Inflammatory macrophage (primary cell): Measurements from ENCODE around the gene GPR155.
"Not testable (repeated sequence)": the region's sequence is repeated elsewhere in the genome, so short reads cannot be mapped to it uniquely, and the experiment has no call there.

ENCODE experiments used
- DNase-seq, 2 donors: peaks; one replicate each; pipeline ENCODE4 v3.0.0-alpha.2; 2020 to 2022

The GPR155 gene

GRCh38 chr2:174439323-174439722 is 47.5 kb downstream of the GPR155 start:
- no peak for DNase-seq

GRCh38 chr2:174438146-174438886 is 48.5 kb downstream of the GPR155 start:
- DNase-seq = peak; percentile 7 to 20

- DNase-seq = no peak
Measured at GRCh38 chr2:174436351-174436750, 50.5 kb downstream of the GPR155 start.

- DNase-seq = no peak
Measured at GRCh38 chr2:174431902-174432301, 54.9 kb downstream of the GPR155 start.

DNA sequence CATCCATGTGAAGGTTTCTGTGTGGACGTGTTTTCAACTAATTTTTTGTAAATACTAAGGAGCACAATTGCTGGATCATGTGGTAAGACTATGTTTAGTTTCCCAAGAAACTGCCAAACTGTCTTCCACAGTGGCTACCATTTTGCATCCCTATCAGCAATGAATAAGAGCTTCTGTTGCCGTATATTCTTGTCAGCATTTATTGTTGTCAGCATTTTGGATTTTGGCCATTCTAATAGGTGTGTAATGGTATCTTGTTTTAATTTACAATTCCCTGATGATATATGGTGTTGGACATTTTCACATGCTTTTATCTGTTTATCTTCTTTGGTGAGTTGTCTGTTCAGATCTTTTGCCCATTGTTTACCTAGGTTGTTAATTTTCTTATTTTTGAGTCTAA is 56.8 kb downstream of the GPR155 start:
- no peak for DNase-seq

GRCh38 chr2:174428214-174428613 is 58.6 kb downstream of the GPR155 start:
- no peak for DNase-seq

- no peak for DNase-seq
Measured at GRCh38 chr2:174412256-174412655, 74.6 kb downstream of the GPR155 start.

DNA sequence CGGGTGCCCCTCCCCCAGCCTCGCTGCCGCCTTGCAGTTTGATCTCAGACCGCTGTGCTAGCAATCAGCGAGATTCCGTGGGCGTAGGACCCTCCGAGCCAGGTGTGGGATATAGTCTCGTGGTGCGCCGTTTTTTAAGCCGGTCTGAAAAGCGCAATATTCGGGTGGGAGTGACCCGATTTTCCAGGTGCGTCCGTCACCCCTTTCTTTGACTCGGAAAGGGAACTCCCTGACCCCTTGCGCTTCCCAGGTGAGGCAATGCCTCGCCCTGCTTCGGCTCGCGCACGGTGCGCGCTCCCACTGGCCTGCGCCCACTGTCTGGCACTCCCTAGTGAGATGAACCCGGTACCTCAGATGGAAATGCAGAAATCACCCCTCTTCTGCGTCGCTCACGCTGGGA is 76.8 kb downstream of the GPR155 start:
- not testable (repeated sequence) for DNase-seq

DNA sequence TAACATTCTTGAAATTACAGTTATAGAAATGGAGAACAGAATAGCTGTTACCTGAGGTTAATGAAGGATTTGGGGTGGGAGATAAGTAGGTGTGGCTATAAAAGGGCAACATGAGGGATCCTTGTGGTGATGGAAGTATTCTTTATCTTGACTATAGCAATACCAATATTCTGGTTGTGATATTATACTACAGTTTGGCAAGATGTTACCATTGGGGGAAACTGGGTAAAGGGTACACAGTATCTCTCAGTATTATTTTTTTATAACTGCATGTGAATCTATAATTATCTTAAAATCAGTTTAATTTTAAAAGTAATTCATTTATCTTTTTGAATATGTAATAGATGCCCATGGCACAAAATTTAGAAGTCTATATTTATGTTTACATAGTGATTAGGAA is 83.2 kb downstream of the GPR155 start:
- no peak for DNase-seq

GRCh38 chr2:174400853-174401252 is 86.0 kb downstream of the GPR155 start:
- DNase-seq = no peak

- DNase-seq = no peak
Measured at GRCh38 chr2:174399171-174399570, 87.7 kb downstream of the GPR155 start.

DNA sequence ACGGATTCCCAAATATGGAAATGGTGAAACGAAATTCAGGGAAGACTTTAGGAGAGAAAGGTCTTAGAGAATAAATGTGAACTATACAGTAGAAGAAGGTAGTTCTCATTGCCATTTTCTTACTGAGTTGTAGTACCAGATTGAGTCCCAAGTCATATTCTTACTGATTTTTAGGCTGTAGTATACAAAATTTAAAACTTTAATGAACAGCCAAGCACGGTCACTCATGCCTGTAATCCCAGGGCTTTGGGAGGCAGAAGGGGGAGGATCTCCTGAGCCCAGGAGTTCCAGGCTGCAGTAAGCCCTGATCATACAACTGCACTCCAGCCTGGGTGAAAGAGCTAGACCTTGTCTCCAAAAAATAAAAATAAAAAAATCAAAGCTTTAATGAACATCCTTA is 89.1 kb downstream of the GPR155 start:
- no peak for DNase-seq

GRCh38 chr2:174395969-174396630 is 90.7 kb downstream of the GPR155 start:
- DNase-seq = no peak

DNA sequence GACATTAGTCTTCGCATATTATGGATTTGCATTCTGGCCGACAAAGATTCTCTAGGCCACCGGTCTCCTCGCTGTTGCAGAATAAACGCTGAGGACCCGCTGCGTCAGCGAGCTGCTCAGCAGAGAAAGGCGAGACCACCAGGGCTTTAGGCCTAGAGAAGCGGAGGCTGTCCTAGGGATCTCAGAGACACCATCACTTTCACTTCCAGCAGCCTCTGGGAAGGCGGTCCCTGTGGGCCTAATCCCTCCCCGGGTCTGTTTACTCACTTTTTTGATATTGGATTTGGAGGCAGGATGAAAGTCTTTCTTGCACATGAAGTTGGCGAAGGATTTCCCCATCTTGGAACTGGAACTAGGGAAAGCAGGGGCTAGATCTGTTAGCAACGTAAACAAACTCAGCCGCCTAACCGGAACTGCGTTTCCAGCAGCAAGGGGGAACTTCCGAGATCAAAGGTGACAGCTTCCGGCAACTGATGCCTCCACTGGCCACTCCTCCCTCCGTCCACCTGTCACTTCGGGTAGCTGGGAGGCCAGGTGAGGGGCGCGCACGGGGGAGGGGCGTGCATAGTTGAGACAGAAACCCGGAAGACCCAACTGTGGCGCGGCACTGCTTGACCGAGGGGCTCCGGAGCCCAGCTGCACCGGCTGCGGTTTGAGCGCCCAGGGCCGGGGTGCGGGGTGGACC is 91.4 kb downstream of the GPR155 start, which contains the start of gene SCRN3:
Gene SCRN3 (plus strand): TSS at position 447 of the 685 bp plus-strand sequence. CDS start 2,554 bp downstream, outside the sequence.
- peak; percentile 74 to 83 for DNase-seq

GRCh38 chr2:174392706-174393105 is 94.1 kb downstream of the GPR155 start:
- no peak for DNase-seq

DNA sequence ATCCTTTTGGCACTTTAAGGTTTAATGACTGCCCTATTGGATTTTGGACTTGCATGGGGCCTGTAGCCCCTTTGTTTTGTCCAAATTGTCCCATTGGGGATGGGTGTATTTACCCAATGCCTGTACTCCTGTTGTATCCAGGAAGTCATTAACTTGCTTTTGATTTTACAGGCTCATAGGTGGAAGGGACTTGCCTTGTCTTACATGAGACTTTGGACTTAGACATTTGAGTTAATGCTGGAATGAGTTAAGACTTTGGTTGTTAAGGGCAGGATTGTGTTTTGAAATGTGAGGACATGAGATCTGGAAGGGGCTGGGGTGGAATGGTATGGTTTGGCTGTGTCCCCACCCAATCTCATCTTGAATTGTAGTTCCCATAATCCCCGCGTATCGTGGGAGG is 96.5 kb downstream of the GPR155 start:
- DNase-seq = not testable (repeated sequence)

DNA sequence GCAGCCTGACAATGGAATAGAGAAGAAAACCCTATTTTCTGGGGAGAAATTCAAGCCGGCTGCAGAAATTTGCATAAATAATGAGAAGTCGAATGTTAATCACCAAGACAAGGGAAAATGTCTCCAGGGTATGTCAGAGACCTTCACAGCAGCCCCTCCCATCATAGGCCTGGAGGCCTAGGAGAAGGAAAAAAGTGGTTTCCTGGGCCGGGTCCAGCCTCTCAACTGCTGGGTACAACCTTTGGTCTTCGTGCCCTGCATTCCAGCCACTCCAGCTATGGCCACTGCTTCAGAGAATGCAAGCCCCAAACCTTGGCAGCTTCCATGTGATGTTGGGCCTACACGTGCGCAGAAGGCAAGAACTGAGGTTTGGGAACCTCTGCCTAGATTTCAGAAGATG is 97.3 kb downstream of the GPR155 start:
- no peak for DNase-seq

- DNase-seq = peak; percentile 64 to 70
Measured at GRCh38 chr2:174388706-174389105, 98.1 kb downstream of the GPR155 start.

GRCh38 chr2:174385201-174385600 is 101.6 kb downstream of the GPR155 start:
- no peak for DNase-seq

DNA sequence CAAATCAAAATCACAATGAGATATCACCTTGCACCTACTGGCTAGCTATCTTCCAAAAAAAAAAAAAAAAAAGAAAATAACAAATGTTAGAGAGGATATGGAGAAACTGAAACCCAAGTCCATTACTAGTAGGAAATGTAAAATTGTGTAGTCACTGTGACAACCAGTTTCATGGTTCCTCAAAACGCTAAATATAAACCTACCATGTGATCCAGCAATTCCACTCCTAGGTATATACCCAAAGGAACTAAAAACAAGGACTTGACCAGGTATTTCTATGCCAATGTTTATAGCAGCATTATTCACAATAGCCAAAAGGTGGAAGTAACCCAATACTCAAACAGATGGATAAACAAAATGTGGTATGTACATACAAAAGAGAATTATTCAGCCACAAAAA is 103.0 kb downstream of the GPR155 start:
- DNase-seq = peak; percentile 67 to 79
